GM19438 (cell line): ENCODE data around the gene AMIGO2.
"Not testable (repeated sequence)": the region's sequence is repeated elsewhere in the genome, so short reads cannot be mapped to it uniquely, and the experiment has no call there.

Experiments
- ATAC-seq: cut with Tn5 transposase; IDR thresholded peaks from one replicate; pipeline ENCODE4 v1.9.1; 2021; ENCODE audit warnings: low read depth; ENCODE audit not compliant: unreplicated experiment

Gene AMIGO2

GRCh38 chr12:47079468-47079980 is at the start of gene AMIGO2, which contains the start of gene PCED1B:
TSS of gene AMIGO2 (minus strand) at chr12:47079959. CDS start at chr12:47079002, 957 bp downstream.
TSS of gene PCED1B (plus strand) at chr12:47079621. CDS start at chr12:47235064, 155,443 bp downstream.
- peak; percentile 82 for ATAC-seq

GRCh38 chr12:47126246-47126645 is 46.5 kb upstream of the AMIGO2 start:
- no peak for ATAC-seq

GRCh38 chr12:47124451-47124850 is 44.7 kb upstream of the AMIGO2 start:
- ATAC-seq = no peak

GRCh38 chr12:47123730-47124129 is 44.0 kb upstream of the AMIGO2 start:
- no peak for ATAC-seq

GRCh38 chr12:47122602-47123001 is 42.8 kb upstream of the AMIGO2 start:
- no peak for ATAC-seq

GRCh38 chr12:47121146-47121545 is 41.4 kb upstream of the AMIGO2 start:
- no peak for ATAC-seq

- ATAC-seq = no peak
These were observed 41.0 kb upstream of the AMIGO2 start for GRCh38 chr12:47120736-47121135.

GRCh38 chr12:47117305-47117704 is 37.5 kb upstream of the AMIGO2 start:
- ATAC-seq = not testable (repeated sequence)

GRCh38 chr12:47114481-47114892 is 34.7 kb upstream of the AMIGO2 start:
- ATAC-seq = no peak

GRCh38 chr12:47112679-47113078 is 32.9 kb upstream of the AMIGO2 start:
- no peak for ATAC-seq

GRCh38 chr12:47111854-47112253 is 32.1 kb upstream of the AMIGO2 start:
- no peak for ATAC-seq

GRCh38 chr12:47111392-47111778 is 31.6 kb upstream of the AMIGO2 start:
- no peak for ATAC-seq

GRCh38 chr12:47110718-47111391 is 31.1 kb upstream of the AMIGO2 start:
- no peak for ATAC-seq

GRCh38 chr12:47110011-47110541 is 30.3 kb upstream of the AMIGO2 start:
- no peak for ATAC-seq

GRCh38 chr12:47107926-47108325 is 28.2 kb upstream of the AMIGO2 start:
- ATAC-seq = no peak

GRCh38 chr12:47107446-47107845 is 27.7 kb upstream of the AMIGO2 start:
- no peak for ATAC-seq

GRCh38 chr12:47105914-47106674 is 26.3 kb upstream of the AMIGO2 start:
- ATAC-seq = no peak

GRCh38 chr12:47102845-47103651 is 23.3 kb upstream of the AMIGO2 start:
- no peak for ATAC-seq

GRCh38 chr12:47102406-47102805 is 22.6 kb upstream of the AMIGO2 start:
- ATAC-seq = no peak

GRCh38 chr12:47100160-47100559 is 20.4 kb upstream of the AMIGO2 start:
- no peak for ATAC-seq

GRCh38 chr12:47099610-47100009 is 19.9 kb upstream of the AMIGO2 start:
- ATAC-seq = no peak
